CD4-positive, alpha-beta T cell (primary cell): ENCODE data around the gene PBX2. TPM values are rescaled to one million over a fixed set of nuclear protein-coding genes. Genes with fewer than 3 reads are reported as not detected.

Source experiments
- ATAC-seq: fragments of 200-7000 bp; cut with Tn5 transposase; one replicate; pipeline ENCODE4 v1.10.0; 2022; ENCODE audit warnings: mild to moderate bottlenecking; ENCODE audit not compliant: poor library complexity
- CTCF ChIA-PET: fragments of 350-600 bp; sonication (Branson Sonifier 250); formaldehyde crosslinking; loops from one replicate; lab custom pipeline; 2021; ENCODE audit warnings: antibody characterized with exemption, inconsistent platforms; lab: Charles Lee
- POLR2A ChIA-PET: fragments of 350-600 bp; sonication (Branson Sonifier 250); formaldehyde crosslinking; loops from one replicate; lab custom pipeline; 2021; ENCODE audit warnings: antibody characterized with exemption, inconsistent platforms; lab: Charles Lee
- DNase-seq, 14 experiments: peaks; one replicate each; pipeline ENCODE4 v3.0.0-alpha.2; 2013 to 2020; ENCODE audit warnings: mixed read lengths in 2 of 14
- H3K27ac ChIP-seq, 2 donors: one replicate each; pipeline versions ENCODE4 v1.5.1 to v1.7.0; 2013; ENCODE audit warnings: low read length in 2 of 2, low read depth in 1 of 2, mild to moderate bottlenecking in 1 of 2
- H3K27me3 ChIP-seq, 2 experiments: 1 replicate in 1 of 2; 2 replicates in 1 of 2; pipeline versions ENCODE4 v1.6.1 to v1.7.0; 2013; ENCODE audit warnings: low read length in 2 of 2, control low read depth in 1 of 2, mild to moderate bottlenecking in 1 of 2, moderate library complexity in 1 of 2; ENCODE audit not compliant: insufficient read depth in 2 of 2, control insufficient read depth in 1 of 2
- H3K36me3 ChIP-seq: one replicate; pipeline ENCODE4 v1.6.1; 2013; ENCODE audit warnings: low read length, control low read depth; ENCODE audit not compliant: insufficient read depth
- H3K4me1 ChIP-seq: one replicate; pipeline ENCODE4 v1.6.1; 2013; ENCODE audit warnings: low read length, control low read depth; ENCODE audit not compliant: insufficient read depth
- H3K4me3 ChIP-seq: one replicate; pipeline ENCODE4 v1.5.1; 2013; ENCODE audit warnings: mild to moderate bottlenecking, low read length, moderate library complexity
- H3K9me3 ChIP-seq, 2 experiments: 1 replicate in 1 of 2; 2 replicates in 1 of 2; pipeline versions ENCODE4 v1.6.1 to v1.7.0; 2013; ENCODE audit warnings: low read length in 2 of 2, mild to moderate bottlenecking in 2 of 2, control low read depth in 1 of 2, moderate library complexity in 1 of 2; ENCODE audit not compliant: control insufficient read depth in 1 of 2, insufficient read depth in 1 of 2
- H3K27ac Mint-ChIP-seq: one replicate; pipeline ENCODE4 v1.8.0; 2020; ENCODE audit warnings: mixed read lengths
- H3K27me3 Mint-ChIP-seq: one replicate; pipeline ENCODE4 v1.8.0; 2021; ENCODE audit warnings: mixed read lengths
- H3K36me3 Mint-ChIP-seq: one replicate; pipeline ENCODE4 v1.8.0; 2021; ENCODE audit warnings: low read depth, mixed read lengths
- H3K4me1 Mint-ChIP-seq: one replicate; pipeline ENCODE4 v1.8.0; 2021; ENCODE audit warnings: low read depth, mixed read lengths
- H3K4me3 Mint-ChIP-seq: one replicate; pipeline ENCODE4 v1.8.0; 2020; ENCODE audit warnings: mild to moderate bottlenecking, mixed read lengths
- H3K9me3 Mint-ChIP-seq: one replicate; pipeline ENCODE4 v1.8.0; 2020; ENCODE audit warnings: mixed read lengths
- CTCF ChIP-seq: fragments of 200-600 bp; IDR thresholded peaks from one replicate; pipeline ENCODE4 v1.8.0; 2022; ENCODE audit warnings: antibody characterized with exemption, mild to moderate bottlenecking
- intact Hi-C, 2 experiments: fragments of 100-400 bp; cut with DNase I in 1 of 2; cut with micrococcal nuclease in 1 of 2; formaldehyde crosslinking; loops; one replicate each; pipeline versions ENCODE4 v1.15.1 to v1.9.0; 2023 to 2025; cut with DNase I, micrococcal nuclease
- total RNA-seq, 174 experiments: library from RNA in 2 of 174; stranded (reverse) in 2 of 174; gene quantifications; one replicate each; pipeline ENCODE4 v1.2.3 and lab custom pipeline; 2021 to 2026

PBX2 gene
- total RNA-seq, 2 experiments from 2014 or later = 62.0 to 65.6 TPM

GRCh38 chr6:32168807-32169591 lies 21.0 kb downstream of the PBX2 start:
- Mint-ChIP-seq H3K9me3 (no peaks in the 10 kb centered on the region), H3K4me3 (no peak overlapping the region), H3K27me3 (no peaks in the 10 kb centered on the region), H3K4me1 (peaks cover 32% of the 10 kb centered on the region), H3K36me3 (peaks cover 54% of the 10 kb centered on the region), H3K27ac (no peak overlapping the region)
- intact Hi-C loops = no loop called here
- no peak for DNase-seq
- H3K27me3 ChIP-seq = no peaks in the 10 kb centered on the region
- no peak for TF ChIP-seq CTCF
- no peaks in the 10 kb centered on the region for H3K9me3 ChIP-seq
- no peak overlapping the region for H3K4me3 ChIP-seq
- POLR2A ChIA-PET = interaction anchor here (1.0 kb wide), 1 partner anchor 8 kb away, joined by 3 read pairs; no protein-coding TSS in a partner anchor
- H3K27ac ChIP-seq = no peak overlapping the region
- ATAC-seq = no peak
- peaks cover 13% of the 10 kb centered on the region for H3K4me1 ChIP-seq
- CTCF ChIA-PET = no interaction called here
- H3K36me3 ChIP-seq = peaks cover 45% of the 10 kb centered on the region

- Mint-ChIP-seq H3K36me3 (peaks cover 54% of the 10 kb centered on the region), H3K27me3 (no peaks in the 10 kb centered on the region), H3K9me3 (no peaks in the 10 kb centered on the region), H3K4me1 (peaks cover 25% of the 10 kb centered on the region), H3K4me3 (no peak overlapping the region), H3K27ac (no peak overlapping the region)
- Histone ChIP-seq H3K4me1 (peaks cover 6% of the 10 kb centered on the region), H3K27ac (no peak overlapping the region), H3K27me3 (no peaks in the 10 kb centered on the region), H3K4me3 (no peak overlapping the region), H3K36me3 (peaks cover 47% of the 10 kb centered on the region), H3K9me3 (no peaks in the 10 kb centered on the region)
- intact Hi-C loops = no loop called here
- ATAC-seq (no peak), DNase-seq (no peak)
- TF ChIP-seq CTCF = no peak
- POLR2A ChIA-PET = no interaction called here
- CTCF ChIA-PET = no interaction called here
Observed at GRCh38 chr6:32168350-32168749, 21.7 kb downstream of the PBX2 start.

- TF ChIP-seq CTCF = no peak
- H3K4me1 Mint-ChIP-seq = peaks cover 20% of the 10 kb centered on the region
- no peak for DNase-seq
- ChIA-PET CTCF (no interaction called here), POLR2A (no interaction called here)
- H3K27ac Mint-ChIP-seq = no peak overlapping the region
- Histone ChIP-seq H3K9me3 (no peaks in the 10 kb centered on the region), H3K4me1 (peaks cover under 1% of the 10 kb centered on the region), H3K36me3 (peaks cover 47% of the 10 kb centered on the region), H3K27ac (no peak overlapping the region), H3K4me3 (no peak overlapping the region), H3K27me3 (no peaks in the 10 kb centered on the region)
- no peaks in the 10 kb centered on the region for H3K9me3 Mint-ChIP-seq
- intact Hi-C loops = no loop called here
- no peaks in the 10 kb centered on the region for H3K27me3 Mint-ChIP-seq
- peaks cover 54% of the 10 kb centered on the region for H3K36me3 Mint-ChIP-seq
- H3K4me3 Mint-ChIP-seq = no peak overlapping the region
- ATAC-seq = no peak
Observed at GRCh38 chr6:32167761-32168262, 22.2 kb downstream of the PBX2 start.
